ENCODE results near the gene SDK1. TPM values are rescaled to one million over a fixed set of nuclear protein-coding genes. Genes with fewer than 3 reads are reported as not detected.

The SDK1 gene
- total and polyA plus RNA-seq, 8 donors, result 1.6 to 11.2 (median 6.6) TPM

- DNase-seq, result no peak
- H3K9me3 ChIP-seq, result no peaks in the 10 kb centered on the region
- no peaks in the 10 kb centered on the region for H3K27me3 ChIP-seq
- intact Hi-C loops (cut with DNase I; ENCODE audit: low total_unique reads), result no loop called here
- no peak overlapping the region for H3K27ac ChIP-seq
- no peaks in the 10 kb centered on the region for H3K4me1 ChIP-seq
- WGBS, 5 donors, result 76 to 88% (median 81%) methylated on average over 6 of the region's 6 CpGs
- no peaks in the 10 kb centered on the region for H3K36me3 ChIP-seq
- no peak overlapping the region for H3K4me3 ChIP-seq
- TF ChIP-seq, protein P1, sequence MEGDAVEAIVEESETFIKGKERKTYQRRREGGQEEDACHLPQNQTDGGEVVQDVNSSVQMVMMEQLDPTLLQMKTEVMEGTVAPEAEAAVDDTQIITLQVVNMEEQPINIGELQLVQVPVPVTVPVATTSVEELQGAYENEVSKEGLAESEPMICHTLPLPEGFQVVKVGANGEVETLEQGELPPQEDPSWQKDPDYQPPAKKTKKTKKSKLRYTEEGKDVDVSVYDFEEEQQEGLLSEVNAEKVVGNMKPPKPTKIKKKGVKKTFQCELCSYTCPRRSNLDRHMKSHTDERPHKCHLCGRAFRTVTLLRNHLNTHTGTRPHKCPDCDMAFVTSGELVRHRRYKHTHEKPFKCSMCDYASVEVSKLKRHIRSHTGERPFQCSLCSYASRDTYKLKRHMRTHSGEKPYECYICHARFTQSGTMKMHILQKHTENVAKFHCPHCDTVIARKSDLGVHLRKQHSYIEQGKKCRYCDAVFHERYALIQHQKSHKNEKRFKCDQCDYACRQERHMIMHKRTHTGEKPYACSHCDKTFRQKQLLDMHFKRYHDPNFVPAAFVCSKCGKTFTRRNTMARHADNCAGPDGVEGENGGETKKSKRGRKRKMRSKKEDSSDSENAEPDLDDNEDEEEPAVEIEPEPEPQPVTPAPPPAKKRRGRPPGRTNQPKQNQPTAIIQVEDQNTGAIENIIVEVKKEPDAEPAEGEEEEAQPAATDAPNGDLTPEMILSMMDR (IDR thresholded peaks at IDR 0.05), result no peak
- no peak for TF ChIP-seq POLR2A (IDR thresholded peaks at IDR 0.05)
- no peak for TF ChIP-seq POLR2AphosphoS5 (IDR thresholded peaks at IDR 0.05)
- TF ChIP-seq EP300 (IDR thresholded peaks at IDR 0.05), result no peak
Observed at GRCh38 chr7:3537210-3537875, 236.3 kb downstream of the SDK1 start.

- no peaks in the 10 kb centered on the region for H3K36me3 ChIP-seq
- no peaks in the 10 kb centered on the region for H3K4me1 ChIP-seq
- H3K9me3 ChIP-seq, result no peaks in the 10 kb centered on the region
- no peak for DNase-seq
- intact Hi-C loops (cut with DNase I; ENCODE audit: low total_unique reads), result no loop called here
- no peak overlapping the region for H3K4me3 ChIP-seq
- H3K27ac ChIP-seq, result no peak overlapping the region
- WGBS, 5 donors, result 86 to 94% (median 89%) methylated on average over 3 of the region's 3 CpGs
- no peaks in the 10 kb centered on the region for H3K27me3 ChIP-seq
- no peak for TF ChIP-seq EP300 (IDR thresholded peaks at IDR 0.05)
- TF ChIP-seq POLR2A (IDR thresholded peaks at IDR 0.05), result no peak
- no peak for TF ChIP-seq POLR2AphosphoS5 (IDR thresholded peaks at IDR 0.05)
- TF ChIP-seq, protein P1 (IDR thresholded peaks at IDR 0.05), result no peak
Observed at GRCh38 chr7:3538041-3538440, 237.0 kb downstream of the SDK1 start.

DNA sequence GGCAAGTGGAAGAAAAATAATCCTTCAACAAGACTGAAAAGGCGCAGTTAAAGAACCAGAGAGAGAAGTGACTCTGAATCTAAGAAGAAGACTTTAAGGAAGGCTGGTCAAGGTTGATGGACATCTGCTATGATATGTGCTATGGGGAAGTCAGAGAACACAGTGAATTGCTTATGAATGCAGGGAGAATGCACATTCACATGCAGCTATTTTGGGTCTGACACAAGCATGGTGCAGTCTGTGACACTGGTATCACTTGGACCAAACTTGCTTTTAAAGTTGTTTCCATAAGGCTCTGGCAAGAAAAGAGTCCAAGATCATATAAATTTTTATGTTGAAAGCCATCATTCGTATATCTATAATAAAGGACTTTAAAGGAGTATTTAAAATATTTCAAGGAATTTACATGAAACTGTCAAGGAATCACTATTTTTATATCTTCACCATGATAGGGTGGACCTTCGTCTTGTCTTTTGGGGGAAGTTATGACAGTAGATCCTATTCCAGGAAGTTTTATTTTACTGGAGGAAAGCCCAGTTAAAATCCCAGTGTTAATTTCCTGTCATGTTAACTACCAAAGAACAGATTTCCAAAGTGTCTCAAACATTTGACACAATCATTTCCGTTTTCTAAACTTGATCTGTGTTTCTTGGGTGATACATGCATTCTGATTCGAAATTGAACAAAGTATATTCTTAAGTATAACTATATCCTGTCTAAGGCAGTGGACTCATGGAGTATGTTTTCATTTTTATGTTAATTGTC lies 239.6 kb downstream of the SDK1 start:
- no peaks in the 10 kb centered on the region for H3K36me3 ChIP-seq
- intact Hi-C loops (cut with DNase I; ENCODE audit: low total_unique reads), result no loop called here
- H3K27me3 ChIP-seq, result no peaks in the 10 kb centered on the region
- no peak for DNase-seq
- no peaks in the 10 kb centered on the region for H3K4me1 ChIP-seq
- H3K4me3 ChIP-seq, result no peak overlapping the region
- H3K27ac ChIP-seq, result no peak overlapping the region
- 61 to 84% (median 76%) methylated on average over 5 of the region's 5 CpGs for WGBS, 5 donors
- TF ChIP-seq POLR2AphosphoS5 (IDR thresholded peaks at IDR 0.05), result no peak
- no peak for TF ChIP-seq EP300 (IDR thresholded peaks at IDR 0.05)
- TF ChIP-seq, protein P1 (IDR thresholded peaks at IDR 0.05), result no peak
- TF ChIP-seq POLR2A (IDR thresholded peaks at IDR 0.05), result no peak
- H3K9me3 ChIP-seq, result no peaks in the 10 kb centered on the region

DNA sequence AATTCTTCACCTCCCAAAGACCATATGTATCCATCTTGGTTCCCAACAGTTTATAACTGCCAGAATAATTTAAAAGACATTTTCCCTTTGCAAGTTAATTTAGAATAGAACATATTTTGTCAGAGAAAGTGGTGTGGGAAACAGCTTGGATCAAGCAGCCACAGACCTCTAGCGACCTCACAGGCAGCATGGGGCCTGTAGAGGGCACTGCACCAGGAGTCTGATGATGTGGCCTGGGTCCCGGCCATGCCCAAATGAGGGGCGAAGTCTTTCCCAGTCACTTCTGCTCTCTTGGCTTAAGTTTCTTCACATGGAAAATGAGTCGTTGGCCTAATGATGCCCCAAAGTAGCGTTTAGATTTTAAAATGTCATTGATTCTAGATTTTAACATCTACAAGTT lies 243.2 kb downstream of the SDK1 start:
- Histone ChIP-seq H3K4me3 (no peak overlapping the region), H3K36me3 (no peaks in the 10 kb centered on the region), H3K27me3 (no peaks in the 10 kb centered on the region), H3K4me1 (peaks cover 0 to 5% (median 0%) of the 10 kb centered on the region in 4 donors), H3K9me3 (no peaks in the 10 kb centered on the region), H3K27ac (no peak overlapping the region)
- intact Hi-C loops (cut with DNase I; ENCODE audit: low total_unique reads), result no loop called here
- DNase-seq, result no peak
- TF ChIP-seq POLR2A (IDR thresholded peaks at IDR 0.05) (no peak), POLR2AphosphoS5 (IDR thresholded peaks at IDR 0.05) (no peak), EP300 (IDR thresholded peaks at IDR 0.05) (no peak)
- TF ChIP-seq, protein P1 (IDR thresholded peaks at IDR 0.05), result no peak
- WGBS, 5 donors, result 74 to 89% (median 85%) methylated on average over 5 of the region's 5 CpGs
